SK-N-SH (cell line): ENCODE data around the gene AREL1. TPM values are rescaled to one million over a fixed set of nuclear protein-coding genes. Genes with fewer than 3 reads are reported as not detected.

Source experiments
- CTCF ChIA-PET: fragments of 300-600, 350-600 bp; formaldehyde crosslinking; extraction: SDS; loops from one replicate; lab custom pipeline; 2021; lab: Yijun Ruan, JAX
- POLR2A ChIA-PET: fragments of 350-600 bp; sonication (Branson Sonifier 250); formaldehyde crosslinking; extraction: SDS; loops from one replicate; lab custom pipeline; 2020; ENCODE audit warnings: antibody characterized with exemption, inconsistent platforms; lab: Yijun Ruan, JAX
- DNase-seq: peaks from one replicate; pipeline ENCODE4 v3.0.0; 2012
- H2AFZ ChIP-seq: fragments of 200-600 bp; sonication (generic); 2 replicates; pipeline ENCODE4 v1.8.1; 2016; ENCODE audit warnings: antibody characterized with exemption, mild to moderate bottlenecking, low read depth
- H3F3A ChIP-seq: fragments of 200-600 bp; sonication (generic); replicated peaks from 2 replicates; pipeline ENCODE3; 2016; ENCODE audit warnings: antibody characterized with exemption, mild to moderate bottlenecking; ENCODE audit not compliant: insufficient read depth
- H3K27ac ChIP-seq, 2 experiments: fragments of 200-500 bp in 1 of 2; fragments of 200-600 bp in 1 of 2; sonication (Bioruptor generic) in 1 of 2; sonication (generic), shearing (Covaris generic) in 1 of 2; 2 replicates each; pipeline versions ENCODE4 v1.5.1 to v1.6.1; 2014 to 2016; ENCODE audit warnings: low read depth in 2 of 2, inconsistent platforms in 1 of 2, low read length in 1 of 2, mild to moderate bottlenecking in 1 of 2, mixed read lengths in 1 of 2
- H3K27me3 ChIP-seq: fragments of 200-600 bp; sonication (generic), shearing (Covaris generic); 2 replicates; pipeline ENCODE4 v1.6.1; 2016; ENCODE audit warnings: mixed run types; ENCODE audit not compliant: insufficient read depth
- H3K36me3 ChIP-seq, 2 experiments: fragments of 200-500 bp in 1 of 2; fragments of 200-600 bp in 1 of 2; sonication (Bioruptor generic) in 1 of 2; sonication (generic) in 1 of 2; replicated peaks in 1 of 2; 2 replicates each; pipeline versions ENCODE3 to v1.5.1; 2014 to 2016; ENCODE audit warnings: low read length in 1 of 2, mild to moderate bottlenecking in 1 of 2; ENCODE audit not compliant: insufficient read depth in 2 of 2, control insufficient read depth in 1 of 2
- H3K4me1 ChIP-seq, 2 experiments: fragments of 200-500 bp in 1 of 2; fragments of 200-600 bp in 1 of 2; sonication (Bioruptor generic) in 1 of 2; sonication (generic), shearing (Covaris generic) in 1 of 2; 2 replicates each; pipeline versions ENCODE4 v1.5.1 to v1.6.1; 2014 to 2016; ENCODE audit warnings: low read depth in 1 of 2, low read length in 1 of 2, mixed run types in 1 of 2; ENCODE audit not compliant: insufficient read depth in 2 of 2, control insufficient read depth in 1 of 2
- H3K4me2 ChIP-seq: fragments of 200-600 bp; sonication (generic), shearing (Covaris generic); 2 replicates; pipeline ENCODE4 v1.6.1; 2017; ENCODE audit warnings: mixed run types
- H3K4me3 ChIP-seq, 2 experiments: fragments of 200-500 bp in 1 of 2; fragments of 200-600 bp in 1 of 2; sonication (Bioruptor generic) in 1 of 2; sonication (generic), shearing (Covaris generic) in 1 of 2; 2 replicates each; pipeline versions ENCODE4 v1.5.1 to v1.8.1; 2014 to 2016; ENCODE audit warnings: low read depth in 2 of 2, inconsistent platforms in 1 of 2, low read length in 1 of 2, mild to moderate bottlenecking in 1 of 2, mixed read lengths in 1 of 2, moderate library complexity in 1 of 2
- H3K79me2 ChIP-seq: fragments of 200-600 bp; sonication (generic); 2 replicates; pipeline ENCODE4 v1.8.1; 2017; ENCODE audit warnings: mild to moderate bottlenecking; ENCODE audit not compliant: insufficient read depth
- H3K9ac ChIP-seq: fragments of 200-600 bp; sonication (generic); 2 replicates; pipeline ENCODE4 v1.6.1; 2017; ENCODE audit warnings: mixed run types
- H3K9me2 ChIP-seq: fragments of 200-600 bp; sonication (generic); 2 replicates; pipeline ENCODE4 v1.6.1; 2017; ENCODE audit warnings: mixed run types
- H3K9me3 ChIP-seq: fragments of 200-600 bp; sonication (generic); 2 replicates; pipeline ENCODE4 v1.6.1; 2017; ENCODE audit warnings: mixed run types, mild to moderate bottlenecking, moderate library complexity
- H4K20me1 ChIP-seq: fragments of 200-600 bp; sonication (generic); 2 replicates; pipeline ENCODE4 v1.6.1; 2017; ENCODE audit warnings: mild to moderate bottlenecking, mixed run types; ENCODE audit not compliant: insufficient read depth
- CHD2 ChIP-seq: fragments of 150-350 bp; IDR thresholded peaks from 2 replicates; pipeline ENCODE4 v1.6.1; 2018; ENCODE audit warnings: low read length; ENCODE audit not compliant: partially characterized antibody
- CTCF ChIP-seq: fragments of 200-600 bp; sonication (generic); IDR thresholded peaks from 2 replicates; pipeline ENCODE4 v1.6.1; 2017; ENCODE audit warnings: antibody characterized with exemption, mild to moderate bottlenecking, moderate library complexity
- FOXM1 ChIP-seq: IDR thresholded peaks from 2 replicates; pipeline ENCODE4 v1.4.0; 2012; ENCODE audit warnings: low read depth, mild to moderate bottlenecking
- MAX ChIP-seq: IDR thresholded peaks from 2 replicates; pipeline ENCODE4 v1.4.0; 2012; ENCODE audit warnings: low read depth
- TEAD4 ChIP-seq: IDR thresholded peaks from 2 replicates; pipeline ENCODE4 v1.4.0; 2012; ENCODE audit warnings: mild to moderate bottlenecking, borderline replicate concordance; ENCODE audit not compliant: insufficient read depth
- YY1 ChIP-seq: IDR thresholded peaks from 2 replicates; pipeline ENCODE4 v1.4.0; 2012; ENCODE audit warnings: low read depth, mild to moderate bottlenecking
- ZBTB33 ChIP-seq: IDR thresholded peaks from 2 replicates; pipeline ENCODE4 v1.4.0; 2012; ENCODE audit warnings: low read depth, borderline replicate concordance
- WGBS: methylation state at CpG from one replicate; pipeline ENCODE4 v1.1.6; 2017; ENCODE audit warnings: low lambda C conversion rate; 5-methylcytosine and 5-hydroxymethylcytosine counted together
- polyA plus RNA-seq, 3 experiments: library from polyadenylated mRNA; depleted of rRNA; stranded (reverse); fragments of >200 nt; gene quantifications; 2 replicates each; pipeline ENCODE4 v1.2.3, GENCODE V29; 2012
- TF ChIP-seq, protein P1 (sequence below): IDR thresholded peaks from 2 replicates; pipeline ENCODE4; 2012

AREL1 gene
- polyA plus RNA-seq, 1 of the 3 experiments (the other 2 are of a cell fraction) = 35.1 TPM

GRCh38 chr14:74711651-74712050, 1.2 kb downstream of the AREL1 start:
- H3K9ac ChIP-seq = peak overlapping the region; percentile 22; the same call in 1 of the 2 replicates
- CTCF ChIA-PET = no interaction called here

More at GRCh38 chr14:74711651-74712050, 1.2 kb downstream of the AREL1 start:
- peaks cover 16% of the 10 kb centered on the region for H3F3A ChIP-seq
- peaks cover 6 to 14% of the 10 kb centered on the region in 2 experiments; a peak in 3 of 4 replicates for H3K4me1 ChIP-seq
- peaks cover 20 to 23% of the 10 kb centered on the region in 2 experiments for H3K36me3 ChIP-seq
- no peaks in the 10 kb centered on the region for H3K9me3 ChIP-seq
- WGBS = 32% methylated on average over 5 of the region's 5 CpGs
- H3K27me3 ChIP-seq = no peaks in the 10 kb centered on the region
- peaks cover 14% of the 10 kb centered on the region; the same call in 1 of the 2 replicates for H4K20me1 ChIP-seq
- H3K4me2 ChIP-seq = peak overlapping the region; percentile 67
- no peak for TF ChIP-seq ZBTB33
- TF ChIP-seq TEAD4 = no peak
- TF ChIP-seq FOXM1 = no peak
- TF ChIP-seq MAX = no peak
- TF ChIP-seq YY1 = no peak
- no peak for TF ChIP-seq CHD2
- TF ChIP-seq CTCF = no peak
- TF ChIP-seq, protein P1, sequence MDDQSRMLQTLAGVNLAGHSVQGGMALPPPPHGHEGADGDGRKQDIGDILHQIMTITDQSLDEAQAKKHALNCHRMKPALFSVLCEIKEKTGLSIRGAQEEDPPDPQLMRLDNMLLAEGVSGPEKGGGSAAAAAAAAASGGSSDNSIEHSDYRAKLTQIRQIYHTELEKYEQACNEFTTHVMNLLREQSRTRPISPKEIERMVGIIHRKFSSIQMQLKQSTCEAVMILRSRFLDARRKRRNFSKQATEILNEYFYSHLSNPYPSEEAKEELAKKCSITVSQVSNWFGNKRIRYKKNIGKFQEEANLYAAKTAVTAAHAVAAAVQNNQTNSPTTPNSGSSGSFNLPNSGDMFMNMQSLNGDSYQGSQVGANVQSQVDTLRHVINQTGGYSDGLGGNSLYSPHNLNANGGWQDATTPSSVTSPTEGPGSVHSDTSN = no peak
- TF ChIP-seq, all 33 proteins: peak for 0
- POLR2A ChIA-PET = no interaction called here
- Histone ChIP-seq H2AFZ (no peak overlapping the region), H3K9me2 (no peaks in the 10 kb centered on the region), H3K4me3 (peak overlapping the region in 1 of 2 experiments; percentile 85; a peak in 2 of 4 replicates), H3K27ac (no peak overlapping the region), H3K79me2 (peaks cover 90% of the 10 kb centered on the region)
- no peak for DNase-seq
